CD4-positive, CD25-positive, alpha-beta regulatory T cell (primary cell): ENCODE results near the gene CD276. TPM values are rescaled to one million over a fixed set of nuclear protein-coding genes. Genes with fewer than 3 reads are reported as not detected.

ENCODE experiments used
- ATAC-seq, 2 donors: fragments of 150-1000 bp; cut with Tn5 transposase; one replicate each; pipeline ENCODE4 v1.10.0; 2021; ENCODE audit warnings: low read depth in 2 of 2, moderate number of reproducible peaks in 2 of 2, moderate library complexity in 1 of 2
- DNase-seq, 3 donors: peaks; one replicate each; pipeline versions ENCODE4 v3.0.0 to v3.0.0-alpha.2; 2012 to 2022; ENCODE audit warnings: mixed read lengths in 1 of 3
- H3K27ac ChIP-seq: one replicate; pipeline ENCODE4 v1.7.0; 2013; ENCODE audit warnings: mild to moderate bottlenecking, low read length; ENCODE audit not compliant: insufficient read depth, poor library complexity, severe bottlenecking
- H3K27me3 ChIP-seq: one replicate; pipeline ENCODE4 v1.7.0; 2013; ENCODE audit warnings: low read length; ENCODE audit not compliant: control insufficient read depth, insufficient read depth
- H3K36me3 ChIP-seq: one replicate; pipeline ENCODE4 v1.7.0; 2013; ENCODE audit warnings: mild to moderate bottlenecking, low read length, moderate library complexity; ENCODE audit not compliant: control insufficient read depth, insufficient read depth
- H3K4me1 ChIP-seq: 2 replicates; pipeline ENCODE4 v1.7.0; 2013; ENCODE audit warnings: mild to moderate bottlenecking, low read length; ENCODE audit not compliant: insufficient read depth, control insufficient read depth, poor library complexity, severe bottlenecking
- H3K4me3 ChIP-seq: one replicate; pipeline ENCODE4 v1.7.0; 2013; ENCODE audit warnings: low read depth, mild to moderate bottlenecking, low read length, moderate library complexity
- H3K9me3 ChIP-seq, 2 experiments: 1 replicate in 1 of 2; 2 replicates in 1 of 2; pipeline ENCODE4 v1.7.0; 2013; ENCODE audit warnings: low read length in 2 of 2, mild to moderate bottlenecking in 1 of 2, moderate library complexity in 1 of 2; ENCODE audit not compliant: control insufficient read depth in 2 of 2
- H3K27ac Mint-ChIP-seq, 3 donors: one replicate each; pipeline ENCODE4 v1.8.0; 2020 to 2022; ENCODE audit warnings: mild to moderate bottlenecking in 3 of 3, mixed read lengths in 3 of 3, moderate library complexity in 2 of 3
- H3K27me3 Mint-ChIP-seq: one replicate; pipeline ENCODE4 v1.8.0; 2022; ENCODE audit warnings: mild to moderate bottlenecking, mixed read lengths
- H3K36me3 Mint-ChIP-seq: one replicate; pipeline ENCODE4 v1.8.0; 2020; ENCODE audit warnings: mixed read lengths
- H3K4me1 Mint-ChIP-seq, 4 donors: one replicate each; pipeline ENCODE4 v1.8.0; 2020 to 2022; ENCODE audit warnings: mixed read lengths in 4 of 4, mild to moderate bottlenecking in 1 of 4
- H3K4me3 Mint-ChIP-seq, 4 donors: one replicate each; pipeline ENCODE4 v1.8.0; 2020 to 2022; ENCODE audit warnings: mild to moderate bottlenecking in 4 of 4, mixed read lengths in 4 of 4, moderate library complexity in 3 of 4
- H3K9me3 Mint-ChIP-seq, 7 donors: one replicate each; pipeline ENCODE4 v1.8.0; 2020 to 2022; ENCODE audit warnings: mixed read lengths in 7 of 7, mild to moderate bottlenecking in 3 of 7, moderate library complexity in 2 of 7
- polyA plus RNA-seq, 4 donors: library from polyadenylated mRNA; unstranded; fragments of 300-500 nt; fragmentation: Illumina TruSeq; gene quantifications; one replicate each; pipeline ENCODE4 v1.2.3, GENCODE V29; 2021
- total RNA-seq: library from RNA; stranded (reverse); gene quantifications from one replicate; pipeline ENCODE4 v1.2.3, GENCODE V29; 2022

Gene CD276
- total and polyA plus RNA-seq, 5 donors from 2014 or later: not detected

DNA sequence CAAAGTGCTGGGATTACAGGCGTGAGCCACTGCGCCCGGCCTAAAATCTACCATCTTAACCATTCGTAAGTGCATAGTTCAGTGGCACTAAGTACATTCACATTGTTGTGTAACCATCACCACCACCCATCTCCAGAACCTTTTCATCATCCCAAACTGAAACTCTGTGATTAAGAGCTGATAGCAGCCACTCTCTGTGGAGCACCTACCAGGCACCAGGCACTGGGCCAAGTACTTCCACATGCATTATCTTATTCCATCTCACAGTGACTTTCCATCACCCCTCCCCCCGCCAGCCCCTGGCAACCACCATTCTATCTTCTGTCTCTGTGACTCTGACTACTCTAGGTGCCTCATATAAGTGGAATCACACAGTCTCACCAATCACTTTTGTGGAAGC is 71.3 kb downstream of the CD276 start:
- Mint-ChIP-seq H3K27me3 (peaks cover 35% of the 10 kb centered on the region), H3K27ac (no peak overlapping the region), H3K4me1 (peaks cover 0 to 5% (median 0%) of the 10 kb centered on the region in 4 donors), H3K9me3 (no peaks in the 10 kb centered on the region), H3K4me3 (no peak overlapping the region), H3K36me3 (peaks cover 4% of the 10 kb centered on the region)
- Histone ChIP-seq H3K4me1 (no peaks in the 10 kb centered on the region), H3K36me3 (no peaks in the 10 kb centered on the region), H3K27ac (no peak overlapping the region), H3K27me3 (peaks cover 20% of the 10 kb centered on the region), H3K9me3 (no peaks in the 10 kb centered on the region), H3K4me3 (no peak overlapping the region)
- DNase-seq: no peak
- ATAC-seq: no peak

DNA sequence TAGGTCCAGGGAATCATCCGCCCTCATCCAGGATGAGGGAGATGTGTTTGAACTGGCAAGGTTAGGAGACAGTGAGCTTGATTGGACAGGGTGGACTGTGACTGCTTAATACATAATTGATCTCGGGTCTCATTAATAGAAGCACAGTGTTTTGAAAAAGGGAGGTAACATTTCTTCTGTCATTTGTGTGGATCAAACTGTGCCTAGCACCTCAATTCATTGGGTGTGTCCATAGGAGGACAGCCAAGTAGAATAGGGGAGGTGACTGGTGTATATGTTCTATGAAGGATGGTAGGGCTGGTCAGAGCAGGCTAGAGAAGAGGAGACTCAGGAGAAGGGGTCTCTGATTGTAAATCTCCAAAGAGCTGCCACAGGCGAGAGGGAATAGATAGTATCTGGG is 71.8 kb downstream of the CD276 start:
- no peak for DNase-seq

DNA sequence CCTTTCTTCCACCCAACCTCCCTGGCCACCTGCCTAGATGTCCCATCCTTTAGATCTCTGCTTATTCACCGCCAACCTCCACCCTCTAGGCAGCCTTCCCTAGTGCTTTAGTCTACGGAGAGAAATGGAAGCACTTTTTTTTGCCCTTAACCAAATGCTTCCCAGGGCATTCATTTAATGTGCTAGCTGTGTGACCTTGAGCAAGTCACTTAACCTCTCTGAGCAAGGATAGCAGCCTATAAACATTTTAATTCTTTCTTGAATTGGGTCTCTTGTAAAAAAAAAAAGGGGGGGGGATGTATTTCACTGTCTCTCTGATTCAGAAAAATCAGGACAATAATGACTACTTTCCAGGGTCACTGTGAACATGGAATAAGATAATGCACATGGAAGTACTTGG is 72.2 kb downstream of the CD276 start:
- Histone ChIP-seq H3K4me1 (no peaks in the 10 kb centered on the region), H3K27ac (no peak overlapping the region), H3K36me3 (no peaks in the 10 kb centered on the region), H3K9me3 (no peaks in the 10 kb centered on the region), H3K4me3 (no peak overlapping the region), H3K27me3 (peaks cover 20% of the 10 kb centered on the region)
- ATAC-seq: no peak
- peaks cover 0 to 4% (median 0%) of the 10 kb centered on the region in 4 donors for H3K4me1 Mint-ChIP-seq
- H3K36me3 Mint-ChIP-seq: peaks cover 4% of the 10 kb centered on the region
- DNase-seq: no peak
- no peaks in the 10 kb centered on the region for H3K9me3 Mint-ChIP-seq
- no peak overlapping the region for H3K27ac Mint-ChIP-seq
- H3K4me3 Mint-ChIP-seq: no peak overlapping the region
- peaks cover 30% of the 10 kb centered on the region for H3K27me3 Mint-ChIP-seq

More for the DNA sequence above, 71.8 kb downstream of the CD276 start:
- Mint-ChIP-seq H3K9me3 (no peaks in the 10 kb centered on the region), H3K4me3 (no peak overlapping the region), H3K27ac (no peak overlapping the region), H3K4me1 (peaks cover 0 to 5% (median 0%) of the 10 kb centered on the region in 4 donors), H3K27me3 (peaks cover 31% of the 10 kb centered on the region), H3K36me3 (peaks cover 4% of the 10 kb centered on the region)
- Histone ChIP-seq H3K9me3 (no peaks in the 10 kb centered on the region), H3K4me3 (no peak overlapping the region), H3K4me1 (no peaks in the 10 kb centered on the region), H3K36me3 (no peaks in the 10 kb centered on the region), H3K27ac (no peak overlapping the region), H3K27me3 (peaks cover 20% of the 10 kb centered on the region)
- no peak for ATAC-seq

DNA sequence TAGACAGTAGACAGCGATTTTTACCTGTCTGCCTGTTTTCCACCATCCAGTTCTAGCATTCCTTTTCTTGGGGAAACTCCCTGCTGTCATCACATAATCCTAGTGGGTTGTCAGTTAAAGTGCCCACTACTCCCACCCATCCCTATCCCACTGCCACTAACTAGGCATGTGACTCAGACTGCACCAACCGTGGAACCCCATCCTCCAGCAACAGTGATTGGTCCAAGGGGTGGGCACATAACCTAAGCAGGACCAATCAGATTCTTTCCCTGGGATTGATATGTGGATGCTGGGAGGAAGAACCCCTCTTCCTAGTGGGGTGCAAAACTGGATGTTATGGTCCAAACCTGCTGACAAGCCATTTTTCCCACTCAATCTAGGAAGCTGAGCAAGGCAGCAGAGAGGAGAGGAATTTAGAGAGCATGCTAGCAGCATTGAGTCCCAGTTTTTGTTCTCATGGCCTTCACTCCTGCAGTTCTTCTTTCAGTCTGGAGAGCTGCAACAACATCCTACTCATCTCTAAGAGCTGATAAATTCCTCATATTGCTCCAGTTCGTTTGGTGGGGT is 72.8 kb downstream of the CD276 start:
- no peak overlapping the region for H3K4me3 Mint-ChIP-seq
- H3K9me3 Mint-ChIP-seq: no peaks in the 10 kb centered on the region
- H3K27ac Mint-ChIP-seq: no peak overlapping the region
- Histone ChIP-seq H3K9me3 (no peaks in the 10 kb centered on the region), H3K4me1 (no peaks in the 10 kb centered on the region), H3K4me3 (no peak overlapping the region), H3K27ac (no peak overlapping the region), H3K27me3 (peaks cover 21% of the 10 kb centered on the region), H3K36me3 (no peaks in the 10 kb centered on the region)
- H3K4me1 Mint-ChIP-seq: peaks cover 0 to 3% (median 0%) of the 10 kb centered on the region in 4 donors
- DNase-seq: no peak
- ATAC-seq: no peak
- H3K36me3 Mint-ChIP-seq: peaks cover 4% of the 10 kb centered on the region
- peaks cover 30% of the 10 kb centered on the region for H3K27me3 Mint-ChIP-seq

DNA sequence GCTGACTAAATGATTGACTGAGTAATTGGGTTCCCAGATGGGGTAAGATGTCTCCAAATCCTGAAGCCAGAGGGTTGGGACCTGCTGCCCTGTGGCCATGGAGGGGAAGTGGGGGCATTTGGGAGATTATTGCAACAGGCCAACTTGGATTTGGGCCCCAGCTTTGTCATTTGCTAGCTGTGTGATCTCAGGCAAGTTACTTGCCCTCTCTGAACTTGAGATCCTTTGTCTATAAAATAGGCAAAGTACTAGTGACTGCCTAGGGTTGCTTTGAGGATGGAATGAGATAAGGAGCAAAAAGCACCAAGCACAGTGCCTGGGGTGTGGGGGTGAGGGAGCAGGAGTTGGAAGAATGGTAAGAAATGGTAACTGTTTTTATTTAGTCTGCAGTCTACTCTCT is 73.4 kb downstream of the CD276 start:
- peaks cover 4% of the 10 kb centered on the region for H3K36me3 Mint-ChIP-seq
- peaks cover 0 to 3% (median 0%) of the 10 kb centered on the region in 4 donors for H3K4me1 Mint-ChIP-seq
- H3K9me3 Mint-ChIP-seq: no peaks in the 10 kb centered on the region

DNA sequence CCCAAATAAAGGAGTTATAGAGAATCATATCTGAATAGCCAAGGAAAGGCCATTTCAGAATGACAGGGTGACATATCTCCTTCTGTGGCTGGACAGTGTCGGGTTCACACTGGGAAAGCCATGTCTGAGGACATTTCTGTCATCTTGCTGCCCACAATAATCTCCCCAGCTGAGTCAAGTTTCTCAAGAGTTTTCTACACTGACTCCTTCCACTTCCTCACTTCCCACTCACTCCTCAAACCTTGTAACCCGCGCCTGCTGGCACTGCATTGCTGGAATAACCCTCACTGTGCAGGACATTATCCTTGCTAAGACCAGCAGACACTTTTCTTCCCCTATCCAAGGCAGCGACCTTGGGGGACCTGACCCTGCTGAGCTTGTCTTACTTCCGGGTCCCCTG is 74.3 kb downstream of the CD276 start:
- no peaks in the 10 kb centered on the region for H3K4me1 ChIP-seq
- no peak overlapping the region for H3K27ac Mint-ChIP-seq
- H3K9me3 ChIP-seq: no peaks in the 10 kb centered on the region
- H3K4me3 Mint-ChIP-seq: no peak overlapping the region
- DNase-seq: no peak
- H3K4me3 ChIP-seq: no peak overlapping the region
- peaks cover 0 to 3% (median 0%) of the 10 kb centered on the region in 4 donors for H3K4me1 Mint-ChIP-seq
- no peaks in the 10 kb centered on the region for H3K36me3 ChIP-seq
- H3K36me3 Mint-ChIP-seq: peaks cover 4% of the 10 kb centered on the region
- H3K27me3 Mint-ChIP-seq: peaks cover 28% of the 10 kb centered on the region
- H3K27ac ChIP-seq: no peak overlapping the region
- peaks cover 20% of the 10 kb centered on the region for H3K27me3 ChIP-seq
- H3K9me3 Mint-ChIP-seq: no peaks in the 10 kb centered on the region
- no peak for ATAC-seq

More for the DNA sequence above, 73.4 kb downstream of the CD276 start:
- no peak overlapping the region for H3K4me3 ChIP-seq
- DNase-seq (no peak), ATAC-seq (no peak)
- H3K4me3 Mint-ChIP-seq: no peak overlapping the region
- H3K4me1 ChIP-seq: no peaks in the 10 kb centered on the region
- H3K27ac ChIP-seq: no peak overlapping the region
- no peak overlapping the region for H3K27ac Mint-ChIP-seq
- no peaks in the 10 kb centered on the region for H3K36me3 ChIP-seq
- H3K27me3 ChIP-seq: peaks cover 21% of the 10 kb centered on the region
- H3K9me3 ChIP-seq: no peaks in the 10 kb centered on the region
- H3K27me3 Mint-ChIP-seq: peaks cover 30% of the 10 kb centered on the region

DNA sequence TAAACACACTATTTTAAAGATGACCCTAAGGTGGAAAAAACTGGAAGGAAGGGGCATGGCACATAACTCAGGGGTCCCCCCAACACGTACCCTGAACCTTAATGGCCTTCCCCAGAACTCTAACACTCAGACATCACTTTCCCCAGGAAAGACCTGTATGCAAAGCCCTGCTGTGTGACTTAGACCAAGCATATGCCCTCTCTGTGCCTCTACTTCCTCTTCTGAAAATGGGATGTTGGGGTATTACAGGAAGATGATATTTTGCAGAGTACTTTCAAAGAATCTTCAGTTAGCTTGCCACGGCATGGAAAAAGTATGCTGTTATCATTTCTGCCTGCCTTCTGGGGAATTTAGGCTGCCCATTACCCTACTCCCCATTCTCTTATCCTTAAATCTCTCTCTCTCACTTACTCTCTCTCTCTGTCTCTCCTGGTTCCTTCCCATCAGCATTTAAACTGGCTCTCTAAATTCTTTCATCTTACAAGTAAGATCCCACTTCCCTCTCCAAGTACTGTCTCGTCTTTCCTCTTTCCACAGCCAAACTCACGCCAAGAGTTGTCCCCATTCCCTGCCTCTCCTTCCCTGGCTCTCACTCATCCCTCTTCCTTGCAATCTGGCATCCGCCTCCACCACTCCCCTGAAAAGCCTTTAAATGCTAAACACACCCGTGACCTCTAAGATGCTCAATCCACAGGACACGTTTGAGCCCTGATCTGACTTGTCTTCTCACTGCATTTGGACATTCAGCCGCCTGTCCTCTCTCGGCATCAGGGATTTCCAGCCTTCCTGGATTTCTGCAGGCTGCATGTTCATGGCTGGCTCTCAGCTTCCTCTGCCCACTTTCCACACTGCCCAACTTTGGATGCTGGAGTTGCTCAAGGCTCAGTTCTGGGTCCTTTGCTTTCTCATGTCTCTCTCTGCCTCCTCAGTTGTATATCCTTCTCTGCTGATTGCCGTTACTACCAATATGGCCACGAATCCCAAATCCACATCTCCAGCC is 76.4 kb downstream of the CD276 start:
- H3K4me3 ChIP-seq: no peak overlapping the region
- no peak overlapping the region for H3K4me3 Mint-ChIP-seq
- no peaks in the 10 kb centered on the region for H3K4me1 ChIP-seq
- peaks cover 18% of the 10 kb centered on the region for H3K27me3 ChIP-seq
- no peak for ATAC-seq
- H3K9me3 ChIP-seq: no peaks in the 10 kb centered on the region
- H3K4me1 Mint-ChIP-seq: no peaks in the 10 kb centered on the region
- peaks cover 6% of the 10 kb centered on the region for H3K27me3 Mint-ChIP-seq
- no peak overlapping the region for H3K27ac Mint-ChIP-seq
- H3K36me3 ChIP-seq: no peaks in the 10 kb centered on the region
- no peak for DNase-seq
- H3K27ac ChIP-seq: no peak overlapping the region
- no peaks in the 10 kb centered on the region for H3K36me3 Mint-ChIP-seq
- no peaks in the 10 kb centered on the region for H3K9me3 Mint-ChIP-seq
